ENCODE results near the gene TFDP2. TPM values are rescaled to one million over a fixed set of nuclear protein-coding genes. Genes with fewer than 3 reads are reported as not detected.

TFDP2 gene
- total and polyA plus RNA-seq, 3 experiments from 2014 or later, result 22.6 to 38.3 (median 31.0) TPM

DNA sequence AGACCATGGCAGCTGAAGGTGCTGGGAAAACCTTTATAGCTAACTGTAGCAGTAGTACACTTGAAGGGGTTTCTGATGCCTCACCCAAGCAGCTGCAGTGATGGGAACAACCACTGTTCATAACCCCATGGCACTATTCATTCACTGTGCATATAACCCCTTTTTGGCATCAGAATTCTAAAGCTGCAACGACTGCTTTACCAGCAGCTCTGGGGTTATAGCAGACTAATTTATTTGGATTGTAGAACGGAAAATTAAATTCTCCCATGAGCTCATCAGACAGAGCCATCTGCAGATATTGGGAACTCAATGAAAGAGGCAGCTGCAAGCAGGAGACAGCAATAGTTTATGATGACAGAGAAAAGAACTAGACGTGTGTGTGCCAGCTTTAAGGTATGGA, 28.6 kb downstream of the TFDP2 start:
- Histone ChIP-seq H3K36me3 (ENCODE audit: insufficient read depth, low read length) (no peaks in the 10 kb centered on the region), H3K27ac (ENCODE audit: low read depth, low read length) (no peak overlapping the region), H3K27me3 (ENCODE audit: insufficient read depth, low read length, poor library complexity, severe bottlenecking) (no peaks in the 10 kb centered on the region), H3K4me1 (ENCODE audit: insufficient read depth, low read length) (no peaks in the 10 kb centered on the region), H3K9me3 (ENCODE audit: low read length) (no peaks in the 10 kb centered on the region), H3K4me3 (ENCODE audit: low read length) (no peak overlapping the region)
- Mint-ChIP-seq H3K36me3 (peaks cover under 1 to 10% (median 2%) of the 10 kb centered on the region in 3 donors), H3K4me1 (peaks cover 8 to 11% (median 10%) of the 10 kb centered on the region in 3 donors), H3K27ac (no peak overlapping the region), H3K4me3 (no peak overlapping the region), H3K9me3 (no peaks in the 10 kb centered on the region), H3K27me3 (no peaks in the 10 kb centered on the region)
- DNase-seq, result no peak
- POLR2A ChIA-PET, result no interaction called here
- CTCF ChIA-PET, result interaction anchor here (1.0 to 1.7 kb wide), 3 partner anchors 8 to 161 kb away, joined by 3 to 5 read pairs (median 3); no protein-coding TSS in a partner anchor

- H3K4me3 ChIP-seq (ENCODE audit: low read length), result no peak overlapping the region
- H3K27me3 ChIP-seq (ENCODE audit: insufficient read depth, low read length, poor library complexity, severe bottlenecking), result no peaks in the 10 kb centered on the region
- H3K27me3 Mint-ChIP-seq, result no peaks in the 10 kb centered on the region
- CTCF ChIA-PET, result no interaction called here
- H3K36me3 Mint-ChIP-seq, result peaks cover 0 to 10% (median 2%) of the 10 kb centered on the region in 3 donors
- H3K4me3 Mint-ChIP-seq, result no peak overlapping the region
- H3K4me1 ChIP-seq (ENCODE audit: insufficient read depth, low read length), result no peaks in the 10 kb centered on the region
- H3K27ac Mint-ChIP-seq, result no peak overlapping the region
- no peaks in the 10 kb centered on the region for H3K36me3 ChIP-seq (ENCODE audit: insufficient read depth, low read length)
- H3K9me3 Mint-ChIP-seq, result no peaks in the 10 kb centered on the region
- H3K4me1 Mint-ChIP-seq, result peaks cover 8 to 12% (median 10%) of the 10 kb centered on the region in 3 donors
- H3K9me3 ChIP-seq (ENCODE audit: low read length), result no peaks in the 10 kb centered on the region
- DNase-seq, result no peak
- no peak overlapping the region for H3K27ac ChIP-seq (ENCODE audit: low read depth, low read length)
- POLR2A ChIA-PET, result no interaction called here
These were observed 30.4 kb downstream of the TFDP2 start for GRCh38 chr3:142118911-142119310.

- no peak overlapping the region for H3K27ac Mint-ChIP-seq
- Histone ChIP-seq H3K27me3 (ENCODE audit: insufficient read depth, low read length, poor library complexity, severe bottlenecking) (no peaks in the 10 kb centered on the region), H3K9me3 (ENCODE audit: low read length) (no peaks in the 10 kb centered on the region), H3K27ac (ENCODE audit: low read depth, low read length) (no peak overlapping the region), H3K4me1 (ENCODE audit: insufficient read depth, low read length) (no peaks in the 10 kb centered on the region), H3K4me3 (ENCODE audit: low read length) (no peak overlapping the region), H3K36me3 (ENCODE audit: insufficient read depth, low read length) (no peaks in the 10 kb centered on the region)
- H3K36me3 Mint-ChIP-seq, result peaks cover 0 to 16% (median 2%) of the 10 kb centered on the region in 3 donors
- H3K9me3 Mint-ChIP-seq, result no peaks in the 10 kb centered on the region
- no peaks in the 10 kb centered on the region for H3K27me3 Mint-ChIP-seq
- no peak for DNase-seq
- no peak overlapping the region for H3K4me3 Mint-ChIP-seq
- H3K4me1 Mint-ChIP-seq, result peaks cover 11 to 17% (median 16%) of the 10 kb centered on the region in 3 donors
- ChIA-PET POLR2A (no interaction called here), CTCF (no interaction called here)
These were observed 32.1 kb downstream of the TFDP2 start for GRCh38 chr3:142117056-142117851.

DNA sequence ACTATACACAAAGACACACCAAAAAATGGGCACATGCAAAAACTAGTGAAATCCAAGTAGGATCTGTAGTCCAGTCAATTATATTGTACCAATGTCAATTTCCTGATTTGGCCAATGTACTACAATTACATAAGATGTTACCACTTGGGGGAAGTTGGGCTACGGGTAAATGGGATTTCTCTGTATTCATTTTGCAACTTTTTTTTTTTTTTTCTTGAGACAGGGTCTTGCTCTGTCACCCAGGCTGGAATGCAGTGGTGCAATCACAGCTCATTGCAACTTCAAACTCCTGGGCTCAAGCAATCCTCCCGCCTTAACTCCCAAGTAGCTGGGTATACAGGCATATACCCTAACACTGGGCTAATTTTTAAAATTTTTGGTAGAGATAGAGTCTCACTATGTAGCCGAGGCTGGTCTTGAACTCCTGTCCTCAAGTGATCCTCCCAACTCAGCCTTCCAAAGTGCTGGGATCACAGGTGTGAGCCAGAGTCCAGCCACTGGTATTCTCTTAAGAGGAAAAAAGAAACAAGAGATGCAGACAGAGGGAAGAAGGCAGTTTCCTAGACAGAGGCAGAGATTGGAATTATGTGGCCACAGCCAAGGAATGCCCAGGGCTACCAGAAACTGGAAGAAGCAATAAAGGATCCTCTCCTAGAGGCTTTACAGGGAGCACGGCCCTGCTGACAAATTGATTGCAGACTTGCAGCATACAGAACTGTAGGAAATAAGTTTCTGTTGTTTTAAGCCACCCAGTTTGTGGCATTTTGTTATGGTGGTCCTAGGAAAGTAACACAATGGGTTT, 33.3 kb downstream of the TFDP2 start:
- Mint-ChIP-seq H3K9me3 (no peaks in the 10 kb centered on the region), H3K4me3 (no peak overlapping the region), H3K36me3 (peaks cover 0 to 18% (median 2%) of the 10 kb centered on the region in 3 donors), H3K27me3 (no peaks in the 10 kb centered on the region), H3K4me1 (peaks cover 13 to 20% (median 19%) of the 10 kb centered on the region in 3 donors), H3K27ac (no peak overlapping the region)
- Histone ChIP-seq H3K4me1 (ENCODE audit: insufficient read depth, low read length) (no peaks in the 10 kb centered on the region), H3K4me3 (ENCODE audit: low read length) (no peak overlapping the region), H3K27me3 (ENCODE audit: insufficient read depth, low read length, poor library complexity, severe bottlenecking) (no peaks in the 10 kb centered on the region), H3K27ac (ENCODE audit: low read depth, low read length) (no peak overlapping the region), H3K9me3 (ENCODE audit: low read length) (no peaks in the 10 kb centered on the region), H3K36me3 (ENCODE audit: insufficient read depth, low read length) (no peaks in the 10 kb centered on the region)
- CTCF ChIA-PET, result no interaction called here
- DNase-seq, result no peak
- POLR2A ChIA-PET, result interaction anchor here (0.6 kb wide), 1 partner anchor 459 kb away, joined by 3 read pairs; no protein-coding TSS in a partner anchor

GRCh38 chr3:142112601-142113000, 36.7 kb downstream of the TFDP2 start:
- CTCF ChIA-PET, result interaction anchor here (1.3 to 1.4 kb wide), 2 partner anchors 8 to 167 kb away, joined by 3 to 4 read pairs; no protein-coding TSS in a partner anchor
- peaks cover 13 to 17% (median 16%) of the 10 kb centered on the region in 3 donors for H3K4me1 Mint-ChIP-seq
- Histone ChIP-seq H3K4me1 (ENCODE audit: insufficient read depth, low read length) (no peaks in the 10 kb centered on the region), H3K27ac (ENCODE audit: low read depth, low read length) (no peak overlapping the region), H3K9me3 (ENCODE audit: low read length) (no peaks in the 10 kb centered on the region), H3K36me3 (ENCODE audit: insufficient read depth, low read length) (no peaks in the 10 kb centered on the region), H3K27me3 (ENCODE audit: insufficient read depth, low read length, poor library complexity, severe bottlenecking) (no peaks in the 10 kb centered on the region), H3K4me3 (ENCODE audit: low read length) (no peak overlapping the region)
- DNase-seq, result no peak
- peaks cover 0 to 9% (median 2%) of the 10 kb centered on the region in 3 donors for H3K36me3 Mint-ChIP-seq
- H3K4me3 Mint-ChIP-seq, result no peak overlapping the region
- no peaks in the 10 kb centered on the region for H3K9me3 Mint-ChIP-seq
- no peak overlapping the region for H3K27ac Mint-ChIP-seq
- H3K27me3 Mint-ChIP-seq, result no peaks in the 10 kb centered on the region
- POLR2A ChIA-PET, result no interaction called here

GRCh38 chr3:142106548-142106947, 42.8 kb downstream of the TFDP2 start:
- H3K4me3 Mint-ChIP-seq, result no peak overlapping the region
- CTCF ChIA-PET, result no interaction called here
- H3K27me3 Mint-ChIP-seq, result no peaks in the 10 kb centered on the region
- H3K27ac Mint-ChIP-seq, result peak overlapping the region in 1 of 8 donors; percentile 84
- no peaks in the 10 kb centered on the region for H3K27me3 ChIP-seq (ENCODE audit: insufficient read depth, low read length, poor library complexity, severe bottlenecking)
- no peak for DNase-seq
- no peaks in the 10 kb centered on the region for H3K36me3 Mint-ChIP-seq
- no peaks in the 10 kb centered on the region for H3K9me3 Mint-ChIP-seq
- H3K4me1 ChIP-seq (ENCODE audit: insufficient read depth, low read length), result no peaks in the 10 kb centered on the region
- H3K36me3 ChIP-seq (ENCODE audit: insufficient read depth, low read length), result no peaks in the 10 kb centered on the region
- H3K4me1 Mint-ChIP-seq, result peaks cover 0 to 7% (median 5%) of the 10 kb centered on the region in 3 donors
- no peaks in the 10 kb centered on the region for H3K9me3 ChIP-seq (ENCODE audit: low read length)
- POLR2A ChIA-PET, result no interaction called here
- H3K27ac ChIP-seq (ENCODE audit: low read depth, low read length), result no peak overlapping the region
- no peak overlapping the region for H3K4me3 ChIP-seq (ENCODE audit: low read length)

- peaks cover 0 to 5% (median 3%) of the 10 kb centered on the region in 3 donors for H3K4me1 Mint-ChIP-seq
- no peaks in the 10 kb centered on the region for H3K27me3 Mint-ChIP-seq
- Histone ChIP-seq H3K4me1 (ENCODE audit: insufficient read depth, low read length) (no peaks in the 10 kb centered on the region), H3K36me3 (ENCODE audit: insufficient read depth, low read length) (no peaks in the 10 kb centered on the region), H3K9me3 (ENCODE audit: low read length) (no peaks in the 10 kb centered on the region), H3K27me3 (ENCODE audit: insufficient read depth, low read length, poor library complexity, severe bottlenecking) (no peaks in the 10 kb centered on the region), H3K4me3 (ENCODE audit: low read length) (no peak overlapping the region), H3K27ac (ENCODE audit: low read depth, low read length) (no peak overlapping the region)
- no peaks in the 10 kb centered on the region for H3K36me3 Mint-ChIP-seq
- H3K9me3 Mint-ChIP-seq, result no peaks in the 10 kb centered on the region
- DNase-seq, result no peak
- no peak overlapping the region for H3K27ac Mint-ChIP-seq
- no peak overlapping the region for H3K4me3 Mint-ChIP-seq
- POLR2A ChIA-PET, result no interaction called here
- CTCF ChIA-PET, result no interaction called here
These were observed 43.4 kb downstream of the TFDP2 start for GRCh38 chr3:142105991-142106390.

- POLR2A ChIA-PET, result no interaction called here
- Mint-ChIP-seq H3K36me3 (peaks cover 0 to 1% (median 1%) of the 10 kb centered on the region in 3 donors), H3K4me3 (no peak overlapping the region), H3K27me3 (no peaks in the 10 kb centered on the region), H3K9me3 (no peaks in the 10 kb centered on the region), H3K4me1 (peaks cover 0 to 5% (median 4%) of the 10 kb centered on the region in 3 donors), H3K27ac (no peak overlapping the region)
- H3K4me3 ChIP-seq (ENCODE audit: low read length), result no peak overlapping the region
- CTCF ChIA-PET, result no interaction called here
- DNase-seq, result no peak
- no peaks in the 10 kb centered on the region for H3K27me3 ChIP-seq (ENCODE audit: insufficient read depth, low read length, poor library complexity, severe bottlenecking)
- H3K4me1 ChIP-seq (ENCODE audit: insufficient read depth, low read length), result no peaks in the 10 kb centered on the region
- H3K9me3 ChIP-seq (ENCODE audit: low read length), result no peaks in the 10 kb centered on the region
- H3K27ac ChIP-seq (ENCODE audit: low read depth, low read length), result no peak overlapping the region
- no peaks in the 10 kb centered on the region for H3K36me3 ChIP-seq (ENCODE audit: insufficient read depth, low read length)
These were observed 44.6 kb downstream of the TFDP2 start for GRCh38 chr3:142104763-142105162.
